GM23248 (cell line): ENCODE data around the gene IQGAP2.

Experiments used
- EZH2 ChIP-seq: fragments of 200-600 bp; sonication (generic); IDR thresholded peaks from 2 replicates; pipeline ENCODE4 v1.6.1; 2018; ENCODE audit warnings: antibody characterized with exemption, mild to moderate bottlenecking; ENCODE audit not compliant: insufficient read depth, poor library complexity, severe bottlenecking
- EZH2phosphoT487 ChIP-seq: fragments of 200-600 bp; sonication (generic); IDR thresholded peaks from 2 replicates; pipeline ENCODE4 v1.6.1; 2018; ENCODE audit warnings: antibody characterized with exemption, moderate library complexity, mild to moderate bottlenecking, low read depth; ENCODE audit not compliant: insufficient read depth

- no peak for TF ChIP-seq EZH2
- no peak for TF ChIP-seq EZH2phosphoT487
Observed at GRCh38 chr5:76470976-76471375, 67.9 kb downstream of the IQGAP2 start.
